Tibial artery (tissue), 4 donors: ENCODE measurements around the gene CABP1.

ENCODE experiments used
- DNase-seq, 2 donors: peaks; one replicate each; pipeline ENCODE4 v3.0.0-alpha.2; 2019
- H3K27ac ChIP-seq, 2 donors: fragments of 200-600 bp; sonication (generic) in 1 of 2; 1 replicate in 1 of 2; 2 replicates in 1 of 2; pipeline ENCODE4 v1.5.1; 2018 to 2019; ENCODE audit warnings: mild to moderate bottlenecking in 1 of 2
- H3K27me3 ChIP-seq, 2 donors: fragments of 200-600 bp; sonication (generic) in 1 of 2; one replicate each; pipeline versions ENCODE4 v1.5.1 to v1.6.0; 2016 to 2019
- H3K36me3 ChIP-seq, 3 donors: fragments of 200-600 bp; sonication (generic) in 2 of 3; one replicate each; pipeline ENCODE4 v1.5.1; 2016 to 2019; ENCODE audit warnings: mild to moderate bottlenecking in 2 of 3
- H3K4me1 ChIP-seq, 4 donors: fragments of 200-600 bp; sonication (generic) in 2 of 4; 1 replicate in 3 of 4; 2 replicates in 1 of 4; pipeline ENCODE4 v1.5.1; 2016 to 2019
- H3K4me3 ChIP-seq, 2 donors: fragments of 200-600 bp; sonication (generic) in 1 of 2; 1 replicate in 1 of 2; 2 replicates in 1 of 2; pipeline ENCODE4 v1.5.1; 2018 to 2019; ENCODE audit warnings: mild to moderate bottlenecking in 2 of 2
- H3K9me3 ChIP-seq, 3 donors: fragments of 200-600 bp; sonication (generic) in 1 of 3; one replicate each; pipeline ENCODE4 v1.5.1; 2016 to 2019
- intact Hi-C: fragments of 100-400 bp; cut with DNase I; formaldehyde crosslinking; loops from one replicate; pipeline ENCODE4 v1.15.0; 2023; ENCODE audit warnings: low total_unique reads
- TF ChIP-seq, protein P1 (sequence below), 2 experiments: fragments of 200-600 bp in 1 of 2; fragments of 450-650 bp in 1 of 2; IDR thresholded peaks; one replicate each; pipeline ENCODE4 v1.5.1; 2017 to 2019; ENCODE audit warnings: antibody characterized with exemption in 2 of 2, mild to moderate bottlenecking in 1 of 2, moderate library complexity in 1 of 2

The CABP1 gene

DNA sequence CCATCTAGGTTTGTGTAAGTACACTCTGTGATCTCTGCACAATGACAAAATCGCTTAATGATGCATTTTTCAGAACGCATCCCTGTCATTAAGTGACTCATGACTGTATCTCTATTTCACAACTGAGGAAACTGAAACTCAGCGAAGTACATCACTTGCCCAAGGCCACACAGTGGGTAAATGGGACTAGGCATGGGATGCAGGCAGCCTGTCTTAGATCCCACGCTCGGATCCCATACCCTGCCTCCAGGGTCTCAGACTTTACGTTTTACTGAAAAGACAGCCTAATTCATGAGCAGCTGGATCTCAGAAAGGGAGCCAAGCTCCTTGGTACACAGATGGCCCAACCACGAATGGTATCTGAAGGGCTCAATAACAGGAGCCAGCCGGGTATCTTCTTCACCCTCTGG lies 44.1 kb downstream of the CABP1 start:
- intact Hi-C loops = no loop called here
- no peak overlapping the region for H3K4me3 ChIP-seq
- H3K27ac ChIP-seq = no peak overlapping the region
- H3K36me3 ChIP-seq = no peaks in the 10 kb centered on the region
- H3K9me3 ChIP-seq = no peaks in the 10 kb centered on the region
- H3K27me3 ChIP-seq = no peaks in the 10 kb centered on the region
- no peak for DNase-seq
- TF ChIP-seq, protein P1, sequence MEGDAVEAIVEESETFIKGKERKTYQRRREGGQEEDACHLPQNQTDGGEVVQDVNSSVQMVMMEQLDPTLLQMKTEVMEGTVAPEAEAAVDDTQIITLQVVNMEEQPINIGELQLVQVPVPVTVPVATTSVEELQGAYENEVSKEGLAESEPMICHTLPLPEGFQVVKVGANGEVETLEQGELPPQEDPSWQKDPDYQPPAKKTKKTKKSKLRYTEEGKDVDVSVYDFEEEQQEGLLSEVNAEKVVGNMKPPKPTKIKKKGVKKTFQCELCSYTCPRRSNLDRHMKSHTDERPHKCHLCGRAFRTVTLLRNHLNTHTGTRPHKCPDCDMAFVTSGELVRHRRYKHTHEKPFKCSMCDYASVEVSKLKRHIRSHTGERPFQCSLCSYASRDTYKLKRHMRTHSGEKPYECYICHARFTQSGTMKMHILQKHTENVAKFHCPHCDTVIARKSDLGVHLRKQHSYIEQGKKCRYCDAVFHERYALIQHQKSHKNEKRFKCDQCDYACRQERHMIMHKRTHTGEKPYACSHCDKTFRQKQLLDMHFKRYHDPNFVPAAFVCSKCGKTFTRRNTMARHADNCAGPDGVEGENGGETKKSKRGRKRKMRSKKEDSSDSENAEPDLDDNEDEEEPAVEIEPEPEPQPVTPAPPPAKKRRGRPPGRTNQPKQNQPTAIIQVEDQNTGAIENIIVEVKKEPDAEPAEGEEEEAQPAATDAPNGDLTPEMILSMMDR (IDR thresholded peaks at IDR 0.05) = no peak
- H3K4me1 ChIP-seq = peaks cover 0 to 24% (median 22%) of the 10 kb centered on the region in 4 donors

DNA sequence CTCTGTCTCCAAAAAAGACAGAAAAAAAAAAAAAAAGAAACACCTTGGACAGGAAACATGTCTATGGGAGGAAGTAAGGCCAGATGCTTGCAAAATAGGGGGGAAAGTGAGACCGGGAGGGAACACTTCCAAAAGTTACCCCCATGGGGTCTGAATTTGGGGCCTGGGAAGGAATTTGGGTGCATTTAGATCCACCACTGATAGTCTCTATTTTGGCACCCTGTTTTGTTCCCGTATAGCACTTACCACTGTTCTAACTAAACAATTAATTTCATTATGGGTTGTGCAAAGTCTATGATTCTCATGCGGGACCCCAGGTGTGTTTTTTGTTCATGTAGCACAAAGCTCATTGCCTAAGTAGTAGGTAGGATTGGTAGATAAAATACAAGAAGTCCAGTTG lies 45.1 kb downstream of the CABP1 start:
- intact Hi-C loops = loop anchor here (5.0 kb wide), 1 partner anchor 38 kb away; no protein-coding TSS in a partner anchor
- DNase-seq = no peak
- H3K36me3 ChIP-seq = no peaks in the 10 kb centered on the region
- no peaks in the 10 kb centered on the region for H3K27me3 ChIP-seq
- TF ChIP-seq, protein P1 (IDR thresholded peaks at IDR 0.05) = no peak
- H3K9me3 ChIP-seq = no peaks in the 10 kb centered on the region
- peak overlapping the region; percentile 78 to 87 for H3K4me3 ChIP-seq
- peaks cover 0 to 34% (median 28%) of the 10 kb centered on the region in 4 donors for H3K4me1 ChIP-seq
- H3K27ac ChIP-seq = peak overlapping the region; percentile 91 to 92

DNA sequence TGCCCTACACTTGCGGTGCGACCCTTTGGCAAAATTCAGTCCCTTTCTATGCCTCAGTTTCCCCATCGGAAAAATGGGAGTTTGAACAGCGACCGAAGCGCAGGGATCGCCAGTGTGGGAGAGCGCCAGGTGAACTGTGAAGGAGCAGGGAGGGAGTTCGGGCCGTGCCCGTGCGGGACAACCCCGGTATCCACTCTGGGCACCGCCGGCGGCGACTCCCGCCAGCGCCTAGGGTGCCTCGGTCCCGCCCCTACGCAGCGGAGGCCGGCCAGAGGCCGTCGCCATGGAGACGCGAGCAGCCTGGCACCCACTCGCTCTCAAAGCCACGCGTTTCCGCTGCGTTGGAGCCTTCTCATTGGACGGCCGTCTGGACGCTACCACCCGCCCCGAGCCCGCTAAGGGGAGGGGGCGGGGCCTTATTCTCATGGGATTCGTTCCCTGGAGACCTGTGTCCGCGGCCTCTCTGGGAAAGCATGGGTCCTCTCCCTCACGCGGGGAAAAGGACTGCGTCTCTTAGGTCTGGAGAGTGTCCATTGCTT lies 45.8 kb downstream of the CABP1 start:
- peak overlapping the region; percentile 91 to 92 for H3K27ac ChIP-seq
- H3K4me3 ChIP-seq = peak overlapping the region; percentile 78 to 87
- no peaks in the 10 kb centered on the region for H3K36me3 ChIP-seq
- intact Hi-C loops = loop anchor here (5.0 kb wide), 1 partner anchor 39 kb away; no protein-coding TSS in a partner anchor
- H3K4me1 ChIP-seq = peaks cover 0 to 38% (median 28%) of the 10 kb centered on the region in 4 donors
- H3K27me3 ChIP-seq = no peaks in the 10 kb centered on the region
- TF ChIP-seq, protein P1 (IDR thresholded peaks at IDR 0.05) = no peak
- H3K9me3 ChIP-seq = no peaks in the 10 kb centered on the region
- peak; percentile 97 to 99 for DNase-seq

DNA sequence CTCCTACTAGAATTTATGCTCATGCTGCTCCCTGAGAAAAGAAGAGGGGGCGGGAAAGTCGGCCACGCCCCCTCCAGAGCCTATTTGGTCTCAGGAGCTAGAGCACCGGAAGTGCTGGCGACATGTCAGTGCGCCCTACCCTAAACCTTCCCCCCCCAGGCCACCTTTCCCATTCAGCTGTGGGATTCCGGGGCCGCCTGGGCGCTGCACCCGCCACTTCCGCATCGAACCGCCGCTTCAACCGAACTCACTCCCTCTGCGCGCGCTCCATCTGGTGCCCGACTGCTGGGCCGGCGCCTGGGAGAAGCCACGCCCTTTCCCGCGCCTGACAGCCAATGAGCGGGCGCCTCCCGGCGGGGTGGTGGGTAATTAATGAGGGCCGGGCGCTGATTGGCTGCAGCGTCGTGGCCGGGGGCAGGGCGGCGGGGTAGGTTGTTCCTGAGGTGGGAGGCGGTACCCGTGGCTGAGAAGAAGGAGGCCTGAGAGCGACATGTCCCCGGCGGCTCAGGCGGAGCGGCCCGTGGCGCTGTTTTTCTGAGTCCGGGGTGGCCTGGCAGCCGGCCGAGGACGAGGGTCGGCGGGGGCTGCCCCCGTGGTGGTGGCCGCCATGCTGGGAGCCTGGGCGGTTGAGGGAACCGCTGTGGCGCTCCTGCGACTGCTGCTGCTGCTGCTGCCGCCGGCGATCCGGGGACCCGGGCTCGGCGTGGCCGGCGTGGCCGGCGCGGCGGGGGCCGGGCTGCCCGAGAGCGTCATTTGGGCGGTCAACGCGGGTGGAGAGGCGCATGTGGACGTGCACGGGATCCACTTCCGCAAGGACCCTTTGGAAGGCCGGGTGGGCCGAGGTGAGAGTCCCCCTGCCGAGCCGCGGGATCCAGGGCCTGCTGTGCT lies 46.5 kb downstream of the CABP1 start, which contains the start of gene MLEC:
Gene MLEC (plus strand): TSS at position 460 of the 888 bp plus-strand sequence. CDS start 148 bp downstream, at position 608.
- H3K27ac ChIP-seq = peak within 1 kb of the TSS; percentile 91 to 92
- H3K4me1 ChIP-seq = peaks cover 0 to 38% (median 28%) of the 10 kb centered on the region in 4 donors
- H3K9me3 ChIP-seq = no peaks in the 10 kb centered on the region
- H3K36me3 ChIP-seq = no peaks in the 10 kb centered on the region
- H3K27me3 ChIP-seq = no peaks in the 10 kb centered on the region
- intact Hi-C loops = loop anchor here (5.0 kb wide), 1 partner anchor 40 kb away; no protein-coding TSS in a partner anchor
- H3K4me3 ChIP-seq = peak within 1 kb of the TSS; percentile 78 to 87
- TF ChIP-seq, protein P1 (IDR thresholded peaks at IDR 0.05) = no peak
- DNase-seq = peak; percentile 98 to 99

DNA sequence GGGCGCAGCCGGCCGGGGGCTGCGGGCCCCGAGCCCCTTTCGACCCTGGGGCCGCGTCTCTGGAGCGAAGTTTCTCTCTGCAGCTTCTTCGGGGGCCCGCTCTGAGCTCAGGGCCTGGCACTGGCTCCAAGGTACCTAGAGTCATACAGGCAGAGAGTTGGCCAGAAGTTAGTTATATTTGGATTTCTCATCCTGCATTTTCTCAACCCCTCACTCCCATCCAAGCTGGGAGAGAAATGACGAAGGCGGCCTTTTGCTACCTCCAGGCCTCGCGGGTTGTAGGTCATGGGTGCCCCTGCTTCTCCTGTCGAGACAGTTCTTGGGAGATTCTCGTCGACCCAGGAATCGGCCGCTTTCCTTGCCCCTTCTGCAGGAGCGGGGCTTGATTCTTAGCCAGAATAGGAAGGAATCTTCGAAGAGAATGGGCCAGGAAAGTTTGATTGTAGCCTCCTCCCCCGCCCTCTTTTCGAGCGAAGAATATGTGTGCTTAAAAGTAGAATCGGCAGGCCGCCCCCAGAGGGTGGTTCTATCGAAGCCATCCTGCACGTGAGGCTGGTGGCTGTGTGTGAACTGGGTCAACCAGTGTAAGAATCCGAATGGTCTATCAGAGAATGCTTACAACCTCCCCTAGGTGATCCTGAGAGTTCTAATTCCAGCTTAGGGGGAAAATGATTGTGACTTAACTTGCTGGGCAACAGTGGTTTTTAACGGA lies 47.3 kb downstream of the CABP1 start:
- peak in 1 of 2 donors; percentile 34 for DNase-seq
- Histone ChIP-seq H3K4me1 (peaks cover 0 to 38% (median 28%) of the 10 kb centered on the region in 4 donors), H3K9me3 (no peaks in the 10 kb centered on the region), H3K27me3 (no peaks in the 10 kb centered on the region), H3K27ac (peak overlapping the region; percentile 91 to 92), H3K36me3 (no peaks in the 10 kb centered on the region), H3K4me3 (peak overlapping the region; percentile 78 to 87)
- TF ChIP-seq, protein P1 (IDR thresholded peaks at IDR 0.05) = no peak
- intact Hi-C loops = loop anchor here (2.0 to 5.0 kb wide), 2 partner anchors 23 to 40 kb away; partner anchors contain the start of gene UNC119B
